Measurements from ENCODE around the gene LRBA. TPM values are rescaled to one million over a fixed set of nuclear protein-coding genes. Genes with fewer than 3 reads are reported as not detected.

The LRBA gene
- total RNA-seq, 1 donor from 2014 or later = 28.2 TPM

GRCh38 chr4:150368667-150369066 is 646.4 kb downstream of the LRBA start:
- no peak for TF ChIP-seq CTCF (conservative IDR thresholded peaks at IDR 0.05)
- peaks cover 37% of the 10 kb centered on the region for H3K4me1 Mint-ChIP-seq
- H3K27ac Mint-ChIP-seq (ENCODE audit: unreplicated experiment) = no peak overlapping the region
- H3K36me3 Mint-ChIP-seq (ENCODE audit: low read depth) = no peaks in the 10 kb centered on the region
- H3K9me3 Mint-ChIP-seq = no peaks in the 10 kb centered on the region
- no peak for DNase-seq (ENCODE audit: low read depth, low spot score)
- H3K27me3 Mint-ChIP-seq (ENCODE audit: low read depth) = no peaks in the 10 kb centered on the region
- H3K4me3 Mint-ChIP-seq = no peak overlapping the region

- no peaks in the 10 kb centered on the region for H3K36me3 Mint-ChIP-seq (ENCODE audit: low read depth)
- H3K4me1 Mint-ChIP-seq = peaks cover 46% of the 10 kb centered on the region
- H3K9me3 Mint-ChIP-seq = no peaks in the 10 kb centered on the region
- no peaks in the 10 kb centered on the region for H3K27me3 Mint-ChIP-seq (ENCODE audit: low read depth)
- no peak for TF ChIP-seq CTCF (conservative IDR thresholded peaks at IDR 0.05)
- H3K4me3 Mint-ChIP-seq = no peak overlapping the region
- H3K27ac Mint-ChIP-seq (ENCODE audit: unreplicated experiment) = no peak overlapping the region
- DNase-seq (ENCODE audit: low read depth, low spot score) = no peak
These were observed 647.8 kb downstream of the LRBA start for GRCh38 chr4:150367326-150367725.

- H3K4me1 Mint-ChIP-seq = peaks cover 51% of the 10 kb centered on the region
- peak overlapping the region; percentile 99 for H3K27ac Mint-ChIP-seq (ENCODE audit: unreplicated experiment)
- no peaks in the 10 kb centered on the region for H3K36me3 Mint-ChIP-seq (ENCODE audit: low read depth)
- no peaks in the 10 kb centered on the region for H3K27me3 Mint-ChIP-seq (ENCODE audit: low read depth)
- DNase-seq (ENCODE audit: low read depth, low spot score) = peak; percentile 25
- peak overlapping the region; percentile 81 for H3K4me3 Mint-ChIP-seq
- peaks cover 3% of the 10 kb centered on the region for H3K9me3 Mint-ChIP-seq
- TF ChIP-seq CTCF (conservative IDR thresholded peaks at IDR 0.05) = no peak
These were observed 648.5 kb downstream of the LRBA start for GRCh38 chr4:150366487-150366999.

GRCh38 chr4:150363721-150364688 is 651.1 kb downstream of the LRBA start:
- no peaks in the 10 kb centered on the region for H3K27me3 Mint-ChIP-seq (ENCODE audit: low read depth)
- no peak overlapping the region for H3K4me3 Mint-ChIP-seq
- H3K4me1 Mint-ChIP-seq = peaks cover 50% of the 10 kb centered on the region
- TF ChIP-seq CTCF (conservative IDR thresholded peaks at IDR 0.05) = no peak
- no peak overlapping the region for H3K27ac Mint-ChIP-seq (ENCODE audit: unreplicated experiment)
- peaks cover 3% of the 10 kb centered on the region for H3K9me3 Mint-ChIP-seq
- no peaks in the 10 kb centered on the region for H3K36me3 Mint-ChIP-seq (ENCODE audit: low read depth)
- DNase-seq (ENCODE audit: low read depth, low spot score) = no peak

GRCh38 chr4:150358691-150359090 is 656.4 kb downstream of the LRBA start:
- no peak for DNase-seq (ENCODE audit: low read depth, low spot score)
- Mint-ChIP-seq H3K4me1 (peaks cover 26% of the 10 kb centered on the region), H3K9me3 (peaks cover 3% of the 10 kb centered on the region), H3K4me3 (no peak overlapping the region), H3K27ac (ENCODE audit: unreplicated experiment) (no peak overlapping the region), H3K36me3 (ENCODE audit: low read depth) (no peaks in the 10 kb centered on the region), H3K27me3 (ENCODE audit: low read depth) (no peaks in the 10 kb centered on the region)
- TF ChIP-seq CTCF (conservative IDR thresholded peaks at IDR 0.05) = no peak
